ENCODE data around the gene MRPL24.

DNA sequence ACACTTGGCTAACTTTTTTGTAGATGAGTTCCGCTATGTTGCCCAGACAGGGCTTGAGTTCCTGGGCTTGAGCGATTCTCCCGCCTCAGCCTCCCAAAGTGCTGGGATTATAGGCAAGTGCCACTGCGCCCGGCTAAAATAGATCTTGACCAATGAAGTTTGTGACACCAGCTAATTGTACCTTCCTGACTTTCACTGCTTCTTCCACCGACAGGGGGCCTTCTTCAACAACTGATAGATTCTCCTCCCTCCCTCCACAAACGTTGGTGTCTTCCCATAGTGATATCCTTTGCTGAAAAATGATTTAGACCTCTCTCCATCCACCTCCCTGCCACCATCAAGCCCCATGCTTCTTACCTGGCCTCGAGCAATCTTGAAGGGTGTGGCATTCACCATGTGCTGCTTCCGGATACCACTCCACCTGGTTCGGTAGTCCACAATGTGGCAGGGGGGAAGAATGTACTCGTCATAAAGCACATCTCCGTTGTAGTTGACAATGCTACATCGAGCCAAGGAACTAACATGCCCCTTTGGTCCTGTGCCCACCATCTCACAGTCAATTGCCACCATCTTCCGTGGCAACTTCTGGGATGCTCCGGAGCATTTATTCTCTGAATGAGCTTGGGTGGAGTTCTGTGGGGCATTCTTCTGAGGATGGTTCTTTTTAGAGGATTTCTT is 14.2 kb downstream of the MRPL24 start:
- TF ChIP-seq FOXK2 (IDR thresholded peaks at IDR 0.05) (no peak), FOXM1 (IDR thresholded peaks at IDR 0.05; ENCODE audit: borderline replicate concordance) (no peak), ARNT (IDR thresholded peaks at IDR 0.05) (no peak), TARDBP (IDR thresholded peaks at IDR 0.05) (no peak)
